ENCODE measurements around the gene ARFGEF3.

The ARFGEF3 gene

GRCh38 chr6:138162111-138162954 is 594 bp downstream of the ARFGEF3 start:
- DNase-seq (ENCODE audit: low read depth), result no peak

GRCh38 chr6:138162955-138163575 is 1.3 kb downstream of the ARFGEF3 start:
- DNase-seq (ENCODE audit: low read depth), result no peak

GRCh38 chr6:138175596-138175995 is 13.9 kb downstream of the ARFGEF3 start:
- no peak for DNase-seq (ENCODE audit: low read depth)

GRCh38 chr6:138176652-138177232 is 15.0 kb downstream of the ARFGEF3 start:
- DNase-seq (ENCODE audit: low read depth), result no peak

- DNase-seq (ENCODE audit: low read depth), result no peak
Measured at GRCh38 chr6:138182939-138183789, 21.4 kb downstream of the ARFGEF3 start.

DNA sequence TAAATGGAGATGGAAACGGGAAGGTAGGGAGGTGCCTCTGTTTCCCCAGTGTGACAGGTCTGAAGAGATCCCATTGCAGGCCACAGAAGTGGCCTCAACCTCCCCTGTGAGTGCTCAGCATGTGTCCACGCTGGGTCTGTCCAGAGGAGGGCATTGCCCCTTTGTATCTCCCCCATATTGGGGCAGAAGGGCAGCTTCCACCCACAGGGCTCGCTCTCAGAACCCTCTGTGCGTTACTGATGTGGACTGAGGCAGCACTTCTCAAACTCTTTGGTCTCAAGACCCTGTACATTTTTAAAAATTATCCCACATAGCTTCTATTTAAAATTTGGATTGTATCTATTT is 22.0 kb downstream of the ARFGEF3 start:
- DNase-seq (ENCODE audit: low read depth), result no peak

DNA sequence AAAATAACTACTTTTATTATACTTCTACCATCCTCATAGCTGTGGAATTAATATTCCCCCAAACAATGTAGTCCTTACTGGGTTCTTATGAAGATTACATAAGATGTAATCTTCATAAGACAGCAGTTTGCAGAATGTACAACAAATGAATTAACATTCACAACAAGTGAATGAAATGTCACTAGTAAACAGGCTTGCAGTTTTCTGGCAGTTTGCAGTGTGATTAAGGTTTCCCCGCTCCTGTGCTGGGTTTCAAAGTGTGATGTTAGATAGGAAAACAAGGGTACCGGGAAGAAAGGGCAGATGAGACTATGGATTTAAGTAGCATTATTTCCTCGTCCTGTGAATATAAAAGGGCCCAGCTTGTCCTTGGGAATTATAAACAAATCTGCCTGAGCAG is 22.5 kb downstream of the ARFGEF3 start:
- DNase-seq (ENCODE audit: low read depth), result no peak

DNA sequence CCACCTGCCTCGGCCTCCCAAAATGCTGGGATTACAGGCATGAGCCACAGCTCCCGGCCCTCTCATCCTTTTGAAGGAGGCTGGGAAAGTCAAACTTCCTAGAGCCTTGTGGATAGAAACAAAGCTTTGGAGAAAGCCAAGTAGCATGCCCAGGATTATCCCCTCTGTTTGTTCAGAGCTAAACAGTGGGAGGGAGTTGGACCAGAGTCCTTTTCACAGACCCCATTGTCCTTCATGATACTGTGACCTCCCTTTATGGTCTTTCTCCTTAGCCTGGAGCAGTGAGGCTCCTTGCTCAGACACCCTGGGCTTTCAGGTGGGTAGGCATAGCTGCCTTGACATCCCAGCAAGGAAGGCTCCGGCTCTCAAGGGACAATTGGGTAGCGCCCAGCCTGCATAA is 25.4 kb downstream of the ARFGEF3 start:
- no peak for DNase-seq (ENCODE audit: low read depth)

GRCh38 chr6:138188278-138188941 is 26.7 kb downstream of the ARFGEF3 start:
- no peak for DNase-seq (ENCODE audit: low read depth)

GRCh38 chr6:138194287-138194686 is 32.5 kb downstream of the ARFGEF3 start:
- DNase-seq (ENCODE audit: low read depth), result no peak

- DNase-seq (ENCODE audit: low read depth), result no peak
Measured at GRCh38 chr6:138196122-138196738, 34.5 kb downstream of the ARFGEF3 start.

- DNase-seq (ENCODE audit: low read depth), result no peak
Measured at GRCh38 chr6:138197570-138197969, 35.8 kb downstream of the ARFGEF3 start.

- DNase-seq (ENCODE audit: low read depth), result no peak
Measured at GRCh38 chr6:138198430-138199091, 36.8 kb downstream of the ARFGEF3 start.

GRCh38 chr6:138201836-138202235 is 40.1 kb downstream of the ARFGEF3 start:
- no peak for DNase-seq (ENCODE audit: low read depth)

- DNase-seq (ENCODE audit: low read depth), result no peak
Measured at GRCh38 chr6:138203315-138203714, 41.6 kb downstream of the ARFGEF3 start.

DNA sequence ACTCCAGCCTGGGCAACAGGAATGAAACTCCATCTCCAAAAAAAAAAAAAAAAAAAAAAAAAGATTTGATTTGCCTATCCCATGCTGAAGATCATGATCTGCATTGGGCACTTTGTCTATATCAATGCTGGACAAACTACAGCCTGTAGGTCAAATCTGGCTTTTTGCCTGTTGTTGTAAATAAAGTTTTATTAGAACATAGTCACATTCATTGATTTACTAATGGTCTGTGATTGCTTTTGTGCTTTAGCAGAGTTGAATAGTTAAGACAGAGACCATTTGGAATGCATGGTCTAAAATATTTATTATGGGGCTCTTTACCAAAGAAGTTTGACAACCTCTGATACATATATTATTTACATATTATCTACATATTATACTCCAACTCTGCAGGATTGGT is 42.6 kb downstream of the ARFGEF3 start:
- DNase-seq (ENCODE audit: low read depth), result no peak

GRCh38 chr6:138204792-138205384 is 43.1 kb downstream of the ARFGEF3 start:
- no peak for DNase-seq (ENCODE audit: low read depth)

DNA sequence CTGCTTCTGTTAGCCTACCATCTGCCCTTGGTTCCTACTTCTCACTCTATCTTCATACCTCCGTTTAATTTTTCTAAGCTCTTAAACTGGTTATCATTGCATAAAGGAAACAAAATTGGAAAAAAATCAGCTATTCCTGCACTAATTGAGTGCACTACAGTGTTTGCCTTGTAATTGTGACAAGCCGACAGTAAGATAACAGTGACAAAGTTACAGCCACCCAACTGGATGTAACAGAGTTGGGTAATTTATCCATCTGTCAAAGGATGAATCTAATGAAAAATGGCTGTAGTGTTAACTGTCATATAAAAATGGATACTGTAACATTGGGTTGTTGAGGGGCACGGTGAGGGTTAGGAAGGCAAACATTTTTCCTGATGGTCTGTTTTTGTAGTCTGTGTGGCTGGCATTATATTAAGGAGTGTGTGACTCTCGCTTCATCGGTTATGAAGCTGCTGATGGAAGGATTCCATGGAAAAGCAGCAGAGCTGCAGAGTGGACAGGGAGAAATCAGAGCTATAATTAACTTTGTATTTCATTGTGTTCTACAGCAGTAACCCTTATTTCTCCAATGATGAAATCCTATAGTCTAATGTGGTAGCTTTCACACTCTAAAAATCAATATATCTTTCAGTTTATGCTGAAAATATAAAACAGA is 43.8 kb downstream of the ARFGEF3 start:
- DNase-seq (ENCODE audit: low read depth), result no peak

GRCh38 chr6:138206862-138207261 is 45.1 kb downstream of the ARFGEF3 start:
- no peak for DNase-seq (ENCODE audit: low read depth)

GRCh38 chr6:138211048-138211581 is 49.4 kb downstream of the ARFGEF3 start:
- DNase-seq (ENCODE audit: low read depth), result no peak
